T follicular helper cell (primary cell): ENCODE results near the gene PTGIR.
"Not testable (repeated sequence)": the region's sequence is repeated elsewhere in the genome, so short reads cannot be mapped to it uniquely, and the experiment has no call there.

ENCODE experiments used
- DNase-seq: peaks from one replicate; pipeline ENCODE4 v3.0.0-alpha.2; 2020; ENCODE audit warnings: low read depth

PTGIR gene

GRCh38 chr19:46639358-46640182, 14.7 kb upstream of the PTGIR start:
- no peak for DNase-seq

DNA sequence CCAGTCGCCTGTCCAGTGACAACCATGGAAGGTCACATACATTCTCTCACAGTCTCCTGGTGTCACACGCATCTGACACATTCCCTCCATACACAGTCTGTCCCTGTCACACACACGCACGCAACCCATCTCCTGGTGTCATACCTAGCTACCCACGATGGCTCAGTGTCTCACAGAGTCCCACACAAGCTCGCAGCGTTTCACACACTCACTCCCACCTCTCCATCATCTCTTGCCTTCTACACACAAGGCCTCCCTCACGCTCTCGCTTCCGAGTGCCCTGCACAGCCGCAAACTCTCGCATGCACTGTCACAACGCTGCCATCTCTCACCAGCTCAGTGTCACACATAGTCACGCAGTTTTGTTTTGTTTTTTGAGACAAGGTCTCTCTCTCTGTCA, 12.3 kb upstream of the PTGIR start:
- no peak for DNase-seq

DNA sequence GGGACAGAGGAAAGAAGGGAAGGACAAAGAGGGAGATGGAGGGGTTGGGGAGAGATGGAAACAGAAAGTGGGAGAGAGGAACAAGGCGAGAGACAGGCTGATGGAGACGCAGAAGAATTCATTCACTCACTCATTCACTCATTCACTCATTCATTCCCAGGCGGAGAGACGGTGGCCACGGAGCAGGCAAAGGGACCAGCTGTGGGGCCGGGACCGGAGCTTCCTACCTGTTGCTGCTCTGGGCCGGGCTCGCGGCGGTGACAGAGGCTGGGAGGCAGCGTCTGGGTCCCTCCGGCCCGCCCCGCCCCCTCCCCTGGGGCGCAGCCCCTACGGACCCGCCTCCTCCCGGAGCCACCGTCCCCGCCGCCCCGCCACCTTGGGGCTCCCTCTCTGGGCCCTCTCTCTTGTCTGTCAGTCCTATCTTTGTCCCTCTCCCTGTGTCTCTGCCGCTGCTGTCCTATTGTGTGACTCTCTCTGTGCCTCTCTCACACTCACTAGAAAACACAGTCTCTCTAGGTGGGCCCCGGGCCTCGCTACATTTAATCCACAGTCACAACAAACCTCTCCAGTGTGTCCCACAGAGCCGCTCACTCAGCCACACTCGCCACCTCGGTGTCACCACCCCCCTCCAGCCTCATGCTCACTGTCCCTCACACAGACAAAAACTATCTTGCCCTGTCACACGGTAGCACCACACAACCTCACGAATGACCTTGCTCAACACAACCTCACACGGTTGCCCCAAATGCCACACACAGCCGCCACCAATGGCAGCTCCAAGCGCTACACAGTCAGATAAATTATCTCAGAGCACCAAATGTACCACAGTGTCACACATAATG, 11.3 kb upstream of the PTGIR start, which contains the start of gene GNG8:
GNG8 (minus strand) TSS at position 283 of the 842 bp plus-strand sequence. CDS start 1,520 bp downstream, outside the sequence.
- no peak for DNase-seq

GRCh38 chr19:46634656-46635218, 9.8 kb upstream of the PTGIR start:
- DNase-seq = no peak

GRCh38 chr19:46634045-46634655, 9.3 kb upstream of the PTGIR start:
- peak; percentile 97 for DNase-seq

DNA sequence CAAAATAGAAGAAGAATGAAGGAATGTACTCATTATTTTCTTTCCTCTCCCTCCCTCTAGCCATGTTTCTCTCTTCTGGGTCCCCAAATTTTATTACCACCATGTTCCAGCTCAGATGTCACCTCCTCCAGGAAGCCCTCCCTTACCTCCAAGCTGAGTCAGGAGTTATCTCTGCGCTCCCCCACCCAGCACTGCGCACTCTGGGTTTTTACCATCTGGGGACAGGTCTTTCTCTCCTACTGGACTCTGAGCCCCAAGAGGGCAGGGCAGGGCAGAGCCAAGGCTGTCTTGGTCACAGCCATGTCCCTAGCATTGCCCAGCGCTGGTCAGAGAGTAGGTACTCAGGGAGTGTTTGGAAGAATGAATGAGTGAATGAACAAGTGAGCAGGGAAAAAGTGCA, 8.2 kb upstream of the PTGIR start:
- DNase-seq = no peak

DNA sequence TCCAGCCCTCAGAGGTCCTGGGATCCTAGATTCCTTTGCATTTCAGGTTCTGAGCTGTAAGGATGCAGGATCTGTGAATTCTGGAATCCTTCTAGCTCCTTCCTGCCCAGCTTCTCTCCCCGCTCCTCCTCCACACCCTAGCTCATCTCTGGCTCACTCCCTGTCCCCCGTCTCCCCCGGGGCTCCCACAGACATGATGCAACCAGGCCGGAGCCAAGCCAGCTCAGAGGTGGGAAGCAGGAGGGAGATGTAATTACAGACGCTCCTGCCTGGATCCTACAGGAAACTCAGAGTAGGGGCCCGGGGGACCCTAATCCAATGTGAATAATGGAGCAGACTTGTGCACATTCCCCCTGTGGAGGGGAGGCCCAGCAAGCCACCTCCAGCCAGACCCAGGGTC, 6.6 kb upstream of the PTGIR start:
- no peak for DNase-seq

DNA sequence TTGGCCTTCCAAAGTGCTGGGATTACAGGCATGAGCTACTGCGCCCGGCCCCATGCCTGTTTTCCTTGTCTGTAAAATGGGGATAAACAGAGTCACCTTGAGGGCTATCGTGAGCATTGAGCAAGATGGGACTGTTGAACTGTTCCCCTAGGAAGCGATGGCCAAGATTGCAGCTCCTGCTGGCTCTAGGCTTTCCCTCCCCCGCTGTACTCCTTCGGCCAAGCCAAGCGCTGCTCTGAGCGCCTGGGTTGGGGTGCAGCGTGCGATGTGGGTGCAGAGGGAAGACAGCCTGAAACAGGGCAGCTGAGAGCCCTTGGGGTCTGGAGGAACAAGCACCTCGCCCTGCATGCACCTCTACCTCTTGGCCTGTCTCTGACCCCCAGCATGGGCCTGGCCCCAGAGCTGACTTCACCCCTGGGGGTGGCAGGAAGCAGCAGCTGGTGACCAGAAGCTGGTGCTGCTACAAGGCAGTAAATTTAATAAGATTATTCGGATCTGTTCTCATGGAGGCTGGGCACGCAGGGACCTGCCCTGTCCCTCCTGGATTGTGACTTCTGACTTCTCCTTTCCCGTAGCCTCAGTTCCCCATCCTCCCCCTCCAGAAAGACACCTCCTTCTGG, 5.8 kb upstream of the PTGIR start:
- DNase-seq = no peak

- no peak for DNase-seq
Measured at GRCh38 chr19:46629546-46630025, 4.7 kb upstream of the PTGIR start.

DNA sequence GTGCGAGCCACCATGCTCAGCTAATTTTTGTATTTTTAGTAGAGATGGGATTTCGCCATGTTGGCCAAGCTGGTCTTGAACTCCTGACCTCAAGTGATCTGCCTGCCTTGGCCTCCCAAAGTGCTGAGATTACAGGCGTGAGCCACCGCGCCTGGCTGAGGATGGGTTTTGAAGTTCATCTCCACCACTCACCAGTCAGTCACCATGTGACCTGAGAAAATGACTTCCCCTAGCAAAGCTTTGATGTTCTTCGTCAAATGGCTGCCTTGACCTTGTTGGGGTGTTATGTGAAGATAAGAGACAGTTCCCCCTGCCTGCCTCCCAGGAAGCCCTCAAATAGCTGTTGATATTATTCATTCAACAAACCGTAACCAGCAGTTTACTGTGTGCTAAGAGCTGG, 4.1 kb upstream of the PTGIR start:
- DNase-seq = not testable (repeated sequence)

DNA sequence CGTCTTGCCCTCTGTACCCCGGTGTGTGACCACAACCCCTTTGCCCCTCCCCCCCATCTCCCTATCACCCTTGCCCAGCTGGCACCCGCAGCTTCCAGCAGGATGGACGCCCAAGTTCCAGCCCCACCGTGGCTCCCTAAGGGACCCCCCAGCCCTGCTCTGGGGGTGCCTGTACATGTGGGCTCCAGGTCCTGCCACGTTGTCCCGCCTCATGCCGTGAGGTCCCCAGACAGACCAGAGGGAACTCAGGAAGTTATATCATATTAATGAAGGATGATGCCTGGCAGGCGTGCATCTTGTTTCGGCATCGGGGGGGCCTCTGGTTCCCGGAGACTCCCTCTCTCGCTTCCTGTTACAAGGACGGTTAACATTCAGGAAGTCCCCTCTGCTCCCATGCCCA, 1.6 kb upstream of the PTGIR start:
- no peak for DNase-seq

GRCh38 chr19:46625731-46626130, 842 bp upstream of the PTGIR start:
- no peak for DNase-seq

DNA sequence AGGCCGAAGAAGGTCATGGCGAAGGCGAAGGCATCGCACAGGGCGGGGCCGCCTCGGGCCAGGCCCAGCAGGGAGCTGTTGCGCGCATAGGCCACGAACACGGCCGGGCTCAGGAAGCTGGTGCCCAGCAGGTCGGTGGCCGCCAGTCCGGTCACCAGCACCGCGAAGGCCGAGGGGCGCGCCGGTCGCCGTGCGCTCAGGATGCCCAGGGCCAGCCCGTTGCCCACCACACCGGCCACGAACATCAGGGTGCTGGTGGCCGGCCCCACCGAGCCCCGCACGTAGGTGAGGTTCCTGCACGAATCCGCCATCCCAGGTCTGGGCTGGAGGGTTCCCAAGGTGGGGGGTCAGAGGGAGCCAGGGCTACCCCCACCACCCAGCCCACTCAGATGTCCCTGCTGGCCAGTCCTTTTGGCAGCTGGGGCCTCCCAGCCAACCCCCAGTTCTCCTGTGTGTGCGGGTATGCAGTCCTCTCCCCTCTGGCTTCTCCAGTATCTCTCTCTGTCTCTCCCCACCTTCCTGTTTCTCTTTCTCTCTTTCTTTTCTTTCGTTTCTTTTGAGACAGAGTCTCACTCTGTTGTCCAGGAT, 880 bp downstream of the PTGIR start:
- no peak for DNase-seq

GRCh38 chr19:46622118-46622446, 2.8 kb downstream of the PTGIR start:
- no peak for DNase-seq

DNA sequence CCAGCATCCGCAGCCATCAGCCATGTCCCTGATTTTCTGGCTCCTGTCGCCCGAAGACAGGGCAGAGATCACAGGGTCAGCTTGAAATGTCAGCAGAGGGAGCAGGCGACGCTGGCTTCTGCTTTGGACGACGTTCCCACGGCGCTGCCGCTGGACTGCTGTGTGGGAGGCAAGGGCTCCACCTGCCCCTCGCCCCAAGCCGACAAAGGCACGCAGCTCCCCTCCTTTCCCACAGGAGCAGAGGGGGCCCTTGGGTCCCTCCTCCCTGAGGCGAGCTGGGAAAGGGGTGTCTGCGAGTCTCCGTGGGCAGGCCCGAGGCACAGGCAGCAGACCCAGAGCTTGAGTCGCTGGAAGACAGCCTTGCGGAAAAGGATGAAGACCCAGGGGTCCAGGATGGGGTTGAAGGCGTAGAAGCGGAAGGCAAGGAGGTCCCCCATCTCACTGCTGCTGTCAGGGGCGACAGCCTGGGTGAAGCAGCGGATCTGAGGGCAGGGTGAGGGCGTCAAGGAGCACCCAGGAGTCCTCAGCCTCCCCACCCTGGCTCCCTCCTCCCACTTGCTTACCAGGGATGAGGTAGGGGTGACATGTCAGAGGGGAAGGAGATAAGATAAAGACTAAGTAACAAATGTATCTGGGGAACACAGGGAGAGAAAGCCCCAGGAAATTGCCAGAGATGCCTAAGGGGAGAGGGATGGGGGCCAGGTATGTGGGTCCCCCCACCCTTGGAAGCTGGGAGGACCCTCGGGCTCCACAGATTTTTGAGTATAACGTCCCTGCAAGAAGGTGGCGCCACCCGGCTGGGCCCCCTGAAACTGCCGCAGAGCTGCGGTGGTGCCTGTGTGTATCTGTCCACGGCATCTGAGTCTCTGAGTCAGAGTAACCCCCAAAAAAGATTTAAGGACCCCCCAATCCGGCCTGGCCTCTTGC, 3.4 kb downstream of the PTGIR start:
- no peak for DNase-seq

- no peak for DNase-seq
Measured at GRCh38 chr19:46620716-46621115, 4.2 kb downstream of the PTGIR start.

DNA sequence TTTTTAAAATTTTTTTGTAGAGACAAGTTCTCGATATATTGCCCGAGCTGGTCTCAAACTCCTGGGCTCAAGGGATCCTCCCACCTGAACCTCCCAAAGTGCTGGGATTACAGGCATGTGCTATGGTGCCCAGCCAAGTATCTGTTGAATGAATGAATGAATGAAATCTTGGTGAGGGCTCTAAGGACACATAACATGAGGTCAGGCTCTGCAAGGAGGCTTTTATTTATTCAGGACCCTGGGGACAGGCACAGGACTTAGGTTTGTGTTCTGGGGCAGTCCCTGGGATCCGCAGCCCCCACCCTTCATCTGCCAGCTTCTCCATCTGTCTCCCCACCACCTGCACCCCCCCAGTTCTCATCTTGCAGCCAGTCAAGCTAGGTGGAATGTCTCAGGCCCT, 4.6 kb downstream of the PTGIR start:
- DNase-seq = no peak

- no peak for DNase-seq
Measured at GRCh38 chr19:46618670-46619231, 6.1 kb downstream of the PTGIR start.

- no peak for DNase-seq
Measured at GRCh38 chr19:46617601-46618000, 7.3 kb downstream of the PTGIR start.
